Right atrium auricular region (tissue), 2 donors: ENCODE data around the gene ARF5. TPM values are rescaled to one million over a fixed set of nuclear protein-coding genes. Genes with fewer than 3 reads are reported as not detected.

Experiments used
- DNase-seq: peaks from one replicate; pipeline ENCODE4 v3.0.0-alpha.2; 2019; ENCODE audit warnings: low spot score
- H3K27ac ChIP-seq, 2 donors: fragments of 200-600 bp; sonication (generic); 1 replicate in 1 of 2; 2 replicates in 1 of 2; pipeline ENCODE4 v1.5.1; 2016 to 2019
- H3K27me3 ChIP-seq, 2 donors: fragments of 200-600 bp; sonication (generic); one replicate each; pipeline versions ENCODE4 v1.5.1 to v1.6.0; 2017 to 2019
- H3K36me3 ChIP-seq: fragments of 200-600 bp; sonication (generic); one replicate; pipeline ENCODE4 v1.5.1; 2016
- H3K4me1 ChIP-seq, 2 donors: fragments of 200-600 bp; sonication (generic); one replicate each; pipeline versions ENCODE4 v1.5.1 to v1.6.0; 2017 to 2019
- H3K4me3 ChIP-seq, 2 donors: fragments of 200-600 bp; sonication (generic); 1 replicate in 1 of 2; 2 replicates in 1 of 2; pipeline ENCODE4 v1.5.1; 2017 to 2019; ENCODE audit warnings: mild to moderate bottlenecking in 1 of 2, moderate library complexity in 1 of 2
- H3K9me3 ChIP-seq, 2 donors: fragments of 200-600 bp; sonication (generic); one replicate each; pipeline ENCODE4 v1.5.1; 2019
- total RNA-seq, 2 donors: library from RNA; depleted of rRNA; stranded (reverse); fragments of >200 nt; gene quantifications; one replicate each; pipeline ENCODE4 v1.1.0, GENCODE V29; 2016
- TF ChIP-seq, protein P1 (sequence below), 2 donors: fragments of 200-600 bp; sonication (generic); IDR thresholded peaks; one replicate each; pipeline ENCODE4 v1.5.1; 2019; ENCODE audit warnings: antibody characterized with exemption in 2 of 2

ARF5 gene
- total RNA-seq, 2 donors from 2014 or later: 127 to 146 TPM

DNA sequence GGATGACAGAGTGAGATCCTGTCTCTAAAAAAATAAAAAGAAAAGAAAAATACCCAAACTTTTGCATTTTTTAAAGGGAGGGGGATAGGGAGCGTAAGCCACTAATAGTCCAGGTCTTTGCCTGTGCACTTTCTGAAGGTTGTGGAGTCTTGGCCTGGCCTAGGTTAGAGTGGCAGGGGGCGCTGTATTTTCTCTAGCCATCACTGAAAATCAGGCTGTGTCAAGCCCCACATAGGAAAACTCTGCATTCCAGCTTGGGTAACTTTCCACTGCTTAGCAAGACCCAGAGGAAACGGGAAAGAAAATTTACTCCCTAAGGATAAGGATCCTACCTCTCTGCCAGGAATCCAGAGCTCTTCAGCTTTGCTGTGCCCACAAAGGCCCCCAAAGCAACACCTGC lies 40.2 kb downstream of the ARF5 start:
- H3K9me3 ChIP-seq: no peaks in the 10 kb centered on the region
- no peak overlapping the region for H3K4me3 ChIP-seq
- TF ChIP-seq, protein P1, sequence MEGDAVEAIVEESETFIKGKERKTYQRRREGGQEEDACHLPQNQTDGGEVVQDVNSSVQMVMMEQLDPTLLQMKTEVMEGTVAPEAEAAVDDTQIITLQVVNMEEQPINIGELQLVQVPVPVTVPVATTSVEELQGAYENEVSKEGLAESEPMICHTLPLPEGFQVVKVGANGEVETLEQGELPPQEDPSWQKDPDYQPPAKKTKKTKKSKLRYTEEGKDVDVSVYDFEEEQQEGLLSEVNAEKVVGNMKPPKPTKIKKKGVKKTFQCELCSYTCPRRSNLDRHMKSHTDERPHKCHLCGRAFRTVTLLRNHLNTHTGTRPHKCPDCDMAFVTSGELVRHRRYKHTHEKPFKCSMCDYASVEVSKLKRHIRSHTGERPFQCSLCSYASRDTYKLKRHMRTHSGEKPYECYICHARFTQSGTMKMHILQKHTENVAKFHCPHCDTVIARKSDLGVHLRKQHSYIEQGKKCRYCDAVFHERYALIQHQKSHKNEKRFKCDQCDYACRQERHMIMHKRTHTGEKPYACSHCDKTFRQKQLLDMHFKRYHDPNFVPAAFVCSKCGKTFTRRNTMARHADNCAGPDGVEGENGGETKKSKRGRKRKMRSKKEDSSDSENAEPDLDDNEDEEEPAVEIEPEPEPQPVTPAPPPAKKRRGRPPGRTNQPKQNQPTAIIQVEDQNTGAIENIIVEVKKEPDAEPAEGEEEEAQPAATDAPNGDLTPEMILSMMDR (IDR thresholded peaks at IDR 0.05): no peak
- H3K27ac ChIP-seq: no peak overlapping the region
- H3K36me3 ChIP-seq: no peaks in the 10 kb centered on the region
- no peaks in the 10 kb centered on the region for H3K27me3 ChIP-seq
- no peak for DNase-seq
- H3K4me1 ChIP-seq: no peaks in the 10 kb centered on the region

- no peak overlapping the region for H3K27ac ChIP-seq
- no peaks in the 10 kb centered on the region for H3K9me3 ChIP-seq
- no peak overlapping the region for H3K4me3 ChIP-seq
- no peaks in the 10 kb centered on the region for H3K36me3 ChIP-seq
- no peaks in the 10 kb centered on the region for H3K4me1 ChIP-seq
- TF ChIP-seq, protein P1 (IDR thresholded peaks at IDR 0.05): peak in 1 of 2 donors; percentile 35
- H3K27me3 ChIP-seq: no peaks in the 10 kb centered on the region
- no peak for DNase-seq
Observed at GRCh38 chr7:127629268-127629854, 41.1 kb downstream of the ARF5 start.

GRCh38 chr7:127632276-127632910 lies 44.2 kb downstream of the ARF5 start:
- no peaks in the 10 kb centered on the region for H3K36me3 ChIP-seq
- H3K9me3 ChIP-seq: no peaks in the 10 kb centered on the region
- H3K4me3 ChIP-seq: no peak overlapping the region
- no peak overlapping the region for H3K27ac ChIP-seq
- TF ChIP-seq, protein P1 (IDR thresholded peaks at IDR 0.05): no peak
- H3K4me1 ChIP-seq: no peaks in the 10 kb centered on the region
- no peak for DNase-seq
- no peaks in the 10 kb centered on the region for H3K27me3 ChIP-seq

DNA sequence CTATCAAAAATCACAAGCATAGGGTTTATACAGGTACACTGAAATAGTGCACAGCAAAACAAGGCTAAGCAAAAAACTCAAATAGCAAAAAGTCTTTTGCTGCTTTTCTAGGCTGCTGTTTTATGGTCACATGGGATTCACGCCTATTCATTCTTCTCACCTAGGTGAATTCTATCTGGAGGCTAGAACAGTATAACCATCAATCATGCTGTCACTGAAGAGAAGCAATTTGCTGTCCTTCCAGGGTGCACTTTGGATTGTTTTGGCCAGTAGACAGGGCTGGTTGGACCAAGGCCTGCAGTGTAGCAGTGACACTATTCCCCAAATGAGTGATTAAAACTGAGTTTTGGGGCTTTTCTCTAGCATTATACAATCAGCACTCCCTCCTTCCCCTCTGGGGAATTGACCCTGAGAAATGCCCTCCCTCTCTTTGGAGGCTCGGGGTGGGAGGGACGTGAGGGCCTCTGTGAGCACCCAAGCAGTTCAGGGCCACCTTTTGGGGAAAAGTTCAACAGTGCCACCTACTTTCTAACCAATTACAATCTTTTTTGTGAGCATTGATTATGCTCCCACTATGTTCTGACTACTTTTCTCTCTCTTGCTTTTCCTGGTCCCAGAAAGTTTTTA lies 47.6 kb downstream of the ARF5 start:
- H3K4me1 ChIP-seq: no peaks in the 10 kb centered on the region
- DNase-seq: no peak
- H3K36me3 ChIP-seq: no peaks in the 10 kb centered on the region
- H3K4me3 ChIP-seq: no peak overlapping the region
- TF ChIP-seq, protein P1 (IDR thresholded peaks at IDR 0.05): no peak
- no peaks in the 10 kb centered on the region for H3K9me3 ChIP-seq
- no peaks in the 10 kb centered on the region for H3K27me3 ChIP-seq
- no peak overlapping the region for H3K27ac ChIP-seq

GRCh38 chr7:127638197-127638596 lies 50.0 kb downstream of the ARF5 start:
- Histone ChIP-seq H3K4me1 (no peaks in the 10 kb centered on the region), H3K4me3 (no peak overlapping the region), H3K36me3 (no peaks in the 10 kb centered on the region), H3K27ac (no peak overlapping the region), H3K9me3 (no peaks in the 10 kb centered on the region), H3K27me3 (no peaks in the 10 kb centered on the region)
- TF ChIP-seq, protein P1 (IDR thresholded peaks at IDR 0.05): no peak
- DNase-seq: no peak

Other genes with a start within 250 kb of the ARF5 start
- 10 to 100 TPM; 23.3 to 24.9 TPM for gene ZNF800, start 195.7 kb upstream of the ARF5 start, total RNA-seq
- 10 to 100 TPM in 1 of 2 donors, 1 to 10 TPM in 1; 4.9 to 10.1 TPM for gene GCC1, start 2.8 kb upstream of the ARF5 start, total RNA-seq
- gene FSCN3, start 5.3 kb downstream of the ARF5 start, total RNA-seq: 1 to 10 TPM in 1 of 2 donors, not detected in 1; 2.6 TPM
- gene PAX4, start 29.7 kb downstream of the ARF5 start, total RNA-seq: not detected
- 10 to 100 TPM; 69.4 to 77.6 TPM for gene SND1, start 63.8 kb downstream of the ARF5 start, total RNA-seq